ENCODE measurements around the gene DNAH2.

The DNAH2 gene

GRCh38 chr17:7850701-7851437 is 133.3 kb downstream of the DNAH2 start:
- peaks cover 50% of the 10 kb centered on the region for H3K36me3 ChIP-seq (replicated peaks)
- H3K27ac ChIP-seq: no peak overlapping the region
- no peaks in the 10 kb centered on the region for H3K27me3 ChIP-seq (replicated peaks)
- in situ Hi-C loops (cut with HindIII; ENCODE audit: low pct_ligation_motif_present, low sequenced_read_pairs): no loop called here
- TF ChIP-seq, protein P1, sequence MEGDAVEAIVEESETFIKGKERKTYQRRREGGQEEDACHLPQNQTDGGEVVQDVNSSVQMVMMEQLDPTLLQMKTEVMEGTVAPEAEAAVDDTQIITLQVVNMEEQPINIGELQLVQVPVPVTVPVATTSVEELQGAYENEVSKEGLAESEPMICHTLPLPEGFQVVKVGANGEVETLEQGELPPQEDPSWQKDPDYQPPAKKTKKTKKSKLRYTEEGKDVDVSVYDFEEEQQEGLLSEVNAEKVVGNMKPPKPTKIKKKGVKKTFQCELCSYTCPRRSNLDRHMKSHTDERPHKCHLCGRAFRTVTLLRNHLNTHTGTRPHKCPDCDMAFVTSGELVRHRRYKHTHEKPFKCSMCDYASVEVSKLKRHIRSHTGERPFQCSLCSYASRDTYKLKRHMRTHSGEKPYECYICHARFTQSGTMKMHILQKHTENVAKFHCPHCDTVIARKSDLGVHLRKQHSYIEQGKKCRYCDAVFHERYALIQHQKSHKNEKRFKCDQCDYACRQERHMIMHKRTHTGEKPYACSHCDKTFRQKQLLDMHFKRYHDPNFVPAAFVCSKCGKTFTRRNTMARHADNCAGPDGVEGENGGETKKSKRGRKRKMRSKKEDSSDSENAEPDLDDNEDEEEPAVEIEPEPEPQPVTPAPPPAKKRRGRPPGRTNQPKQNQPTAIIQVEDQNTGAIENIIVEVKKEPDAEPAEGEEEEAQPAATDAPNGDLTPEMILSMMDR (IDR thresholded peaks at IDR 0.05; ENCODE audit: low read depth, low read length, missing control alignments): no peak
- no peak for DNase-seq
- H3K4me3 ChIP-seq (ENCODE audit: low read depth, low read length): no peak overlapping the region

DNA sequence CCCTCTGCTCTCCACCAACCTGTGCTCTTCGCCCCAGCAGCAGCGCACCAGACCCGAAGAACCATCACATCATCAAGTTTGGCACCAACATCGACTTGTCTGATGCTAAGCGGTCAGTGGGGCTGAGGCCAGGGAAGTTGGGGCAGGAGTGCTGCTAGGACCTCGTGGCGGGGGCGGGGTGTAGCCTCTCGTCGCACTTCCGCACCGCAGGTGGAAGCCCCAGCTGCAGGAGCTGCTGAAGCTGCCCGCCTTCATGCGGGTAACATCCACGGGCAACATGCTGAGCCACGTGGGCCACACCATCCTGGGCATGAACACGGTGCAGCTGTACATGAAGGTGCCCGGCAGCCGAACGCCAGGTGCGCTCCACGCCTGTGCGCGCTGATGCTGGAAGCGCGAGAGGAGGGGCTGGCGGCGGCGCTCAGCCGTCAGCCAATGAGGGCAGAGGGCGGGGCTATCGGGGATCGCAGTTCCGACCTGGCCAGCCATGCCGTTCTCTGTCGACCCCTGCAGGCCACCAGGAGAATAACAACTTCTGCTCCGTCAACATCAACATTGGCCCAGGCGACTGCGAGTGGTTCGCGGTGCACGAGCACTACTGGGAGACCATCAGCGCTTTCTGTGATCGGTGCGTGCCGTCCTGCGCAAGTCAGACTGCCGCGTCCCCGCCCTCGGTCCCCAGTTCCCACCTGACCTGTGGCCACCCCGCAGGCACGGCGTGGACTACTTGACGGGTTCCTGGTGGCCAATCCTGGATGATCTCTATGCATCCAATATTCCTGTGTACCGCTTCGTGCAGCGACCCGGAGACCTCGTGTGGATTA is 134.1 kb downstream of the DNAH2 start:
- TF ChIP-seq, protein P1 (IDR thresholded peaks at IDR 0.05; ENCODE audit: low read depth, low read length, missing control alignments): peak; percentile 92
- peak; percentile 65 for DNase-seq
- in situ Hi-C loops (cut with HindIII; ENCODE audit: low pct_ligation_motif_present, low sequenced_read_pairs): no loop called here
- Histone ChIP-seq H3K27ac (no peak overlapping the region), H3K4me3 (ENCODE audit: low read depth, low read length) (no peak overlapping the region), H3K27me3 (replicated peaks) (no peaks in the 10 kb centered on the region), H3K36me3 (replicated peaks) (peaks cover 50% of the 10 kb centered on the region)

DNA sequence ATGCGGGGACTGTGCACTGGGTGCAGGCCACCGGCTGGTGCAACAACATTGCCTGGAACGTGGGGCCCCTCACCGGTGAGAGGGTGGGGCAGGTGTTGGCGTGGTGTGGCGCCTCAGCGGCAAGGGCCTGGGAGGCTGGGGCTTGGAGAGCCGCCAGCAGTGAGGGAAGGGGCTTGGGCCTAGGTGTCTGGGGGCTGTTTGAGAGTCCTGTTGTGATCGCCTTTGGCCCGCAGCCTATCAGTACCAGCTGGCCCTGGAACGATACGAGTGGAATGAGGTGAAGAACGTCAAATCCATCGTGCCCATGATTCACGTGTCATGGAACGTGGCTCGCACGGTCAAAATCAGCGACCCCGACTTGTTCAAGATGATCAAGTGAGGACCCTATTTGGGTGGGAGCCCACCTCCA is 134.7 kb downstream of the DNAH2 start:
- in situ Hi-C loops (cut with HindIII; ENCODE audit: low pct_ligation_motif_present, low sequenced_read_pairs): no loop called here
- Histone ChIP-seq H3K36me3 (replicated peaks) (peaks cover 49% of the 10 kb centered on the region), H3K4me3 (ENCODE audit: low read depth, low read length) (no peak overlapping the region), H3K27me3 (replicated peaks) (no peaks in the 10 kb centered on the region), H3K27ac (no peak overlapping the region)
- TF ChIP-seq, protein P1 (IDR thresholded peaks at IDR 0.05; ENCODE audit: low read depth, low read length, missing control alignments): no peak
- DNase-seq: no peak

DNA sequence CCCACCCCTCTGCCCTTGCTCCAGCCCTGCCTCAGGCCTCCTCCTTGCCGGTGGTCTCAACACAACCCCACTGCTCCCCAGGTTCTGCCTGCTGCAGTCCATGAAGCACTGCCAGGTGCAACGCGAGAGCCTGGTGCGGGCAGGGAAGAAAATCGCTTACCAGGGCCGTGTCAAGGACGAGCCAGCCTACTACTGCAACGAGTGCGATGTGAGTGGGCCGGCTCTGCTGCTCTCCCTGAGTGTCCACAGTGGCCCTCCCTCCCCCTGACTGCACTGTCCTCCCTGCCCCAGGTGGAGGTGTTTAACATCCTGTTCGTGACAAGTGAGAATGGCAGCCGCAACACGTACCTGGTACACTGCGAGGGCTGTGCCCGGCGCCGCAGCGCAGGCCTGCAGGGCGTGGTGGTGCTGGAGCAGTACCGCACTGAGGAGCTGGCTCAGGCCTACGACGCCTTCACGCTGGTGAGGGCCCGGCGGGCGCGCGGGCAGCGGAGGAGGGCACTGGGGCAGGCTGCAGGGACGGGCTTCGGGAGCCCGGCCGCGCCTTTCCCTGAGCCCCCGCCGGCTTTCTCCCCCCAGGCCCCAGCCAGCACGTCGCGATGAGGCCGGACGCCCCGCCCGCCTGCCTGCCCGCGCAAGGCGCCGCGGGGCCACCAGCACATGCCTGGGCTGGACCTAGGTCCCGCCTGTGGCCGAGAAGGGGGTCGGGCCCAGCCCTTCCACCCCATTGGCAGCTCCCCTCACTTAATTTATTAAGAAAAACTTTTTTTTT is 135.6 kb downstream of the DNAH2 start:
- no peak for DNase-seq
- peaks cover 44% of the 10 kb centered on the region for H3K36me3 ChIP-seq (replicated peaks)
- TF ChIP-seq, protein P1 (IDR thresholded peaks at IDR 0.05; ENCODE audit: low read depth, low read length, missing control alignments): no peak
- H3K27ac ChIP-seq: no peak overlapping the region
- in situ Hi-C loops (cut with HindIII; ENCODE audit: low pct_ligation_motif_present, low sequenced_read_pairs): no loop called here
- H3K4me3 ChIP-seq (ENCODE audit: low read depth, low read length): no peak overlapping the region
- no peaks in the 10 kb centered on the region for H3K27me3 ChIP-seq (replicated peaks)

GRCh38 chr17:7853691-7854038 is 136.1 kb downstream of the DNAH2 start:
- no peak for DNase-seq

More at GRCh38 chr17:7853691-7854038, 136.1 kb downstream of the DNAH2 start:
- Histone ChIP-seq H3K27me3 (replicated peaks) (no peaks in the 10 kb centered on the region), H3K27ac (no peak overlapping the region), H3K36me3 (replicated peaks) (peaks cover 43% of the 10 kb centered on the region), H3K4me3 (ENCODE audit: low read depth, low read length) (no peak overlapping the region)
- TF ChIP-seq, protein P1 (IDR thresholded peaks at IDR 0.05; ENCODE audit: low read depth, low read length, missing control alignments): no peak
- in situ Hi-C loops (cut with HindIII; ENCODE audit: low pct_ligation_motif_present, low sequenced_read_pairs): no loop called here

All from brain microvascular endothelial cell (primary cell).